GM12878 (cell line): ENCODE data around the gene ARSJ. TPM values are rescaled to one million over a fixed set of nuclear protein-coding genes. Genes with fewer than 3 reads are reported as not detected.

Source experiments
- ATAC-seq: fragments of 200-7000 bp; cut with Tn5 transposase; 3 replicates; pipeline ENCODE4 v1.9.1; 2020; ENCODE audit warnings: mild to moderate bottlenecking, moderate library complexity
- BruUV-seq: library from RNA; stranded (reverse); fragments of 400-500 nt; replicated peaks from 2 replicates; lab custom pipeline; 2021; lab: Mats Ljungman, UMichigan
- CTCF ChIA-PET: fragments of 300-600 bp; sonication (Branson Sonifier 250); formaldehyde crosslinking; extraction: SDS; loops from one replicate; lab custom pipeline; 2021; ENCODE audit warnings: inconsistent platforms; lab: Yijun Ruan, JAX
- POLR2A ChIA-PET: fragments of 350-600 bp; formaldehyde crosslinking; extraction: SDS; loops from one replicate; lab custom pipeline; 2021; ENCODE audit warnings: inconsistent platforms; lab: Charles Lee
- RAD21 ChIA-PET: fragments of 300-600 bp; sonication (Branson Sonifier 250); formaldehyde crosslinking; loops from one replicate; lab custom pipeline; 2023; ENCODE audit warnings: antibody characterized with exemption; ENCODE audit not compliant: unreplicated experiment; lab: Charles Lee
- SMC1A ChIA-PET: fragments of 300-600 bp; sonication (Branson Sonifier 250); formaldehyde crosslinking; loops from one replicate; lab custom pipeline; 2023; ENCODE audit not compliant: unreplicated experiment, uncharacterized antibody; lab: Charles Lee
- DNase-seq: peaks from one replicate; pipeline ENCODE4 v3.0.0-alpha.2; 2011; ENCODE audit warnings: low read depth, low spot score
- FAIRE-seq: peaks from 3 replicates; lab custom pipeline; 2011; peaks lifted over from hg19 to GRCh38; lab: Jason Lieb, UNC
- H2AFZ ChIP-seq: 2 replicates; pipeline ENCODE4 v1.6.0; 2011; ENCODE audit warnings: low read depth, low read length, control low read depth; ENCODE audit not compliant: control insufficient read depth
- H3K27ac ChIP-seq: 2 replicates; pipeline ENCODE4 v1.5.1; 2011; ENCODE audit warnings: control low read depth; ENCODE audit not compliant: control insufficient read depth, insufficient read depth
- H3K27me3 ChIP-seq, 2 experiments: replicated peaks in 1 of 2; 2 replicates each; pipeline versions ENCODE4 v1.6.0 to v1.6.1; 2011; ENCODE audit warnings: low read length in 1 of 2; ENCODE audit not compliant: control insufficient read depth in 2 of 2, insufficient read depth in 2 of 2
- H3K36me3 ChIP-seq, 2 experiments: 2 replicates each; pipeline ENCODE4 v1.5.1; 2011; ENCODE audit warnings: low read length in 1 of 2; ENCODE audit not compliant: control insufficient read depth in 2 of 2, insufficient read depth in 2 of 2
- H3K4me1 ChIP-seq: 2 replicates; pipeline ENCODE4 v1.6.1; 2011; ENCODE audit warnings: mild to moderate bottlenecking, low read length, moderate library complexity, mixed read lengths; ENCODE audit not compliant: control insufficient read depth, insufficient read depth
- H3K4me2 ChIP-seq: 2 replicates; pipeline ENCODE4 v1.6.0; 2011; ENCODE audit warnings: control low read depth; ENCODE audit not compliant: control insufficient read depth, insufficient read depth
- H3K4me3 ChIP-seq: fragments of 200-600 bp; sonication (generic); 2 replicates; pipeline ENCODE4 v1.5.1; 2016
- H3K79me2 ChIP-seq: 2 replicates; pipeline ENCODE4 v1.6.0; 2011; ENCODE audit warnings: low read length; ENCODE audit not compliant: control insufficient read depth, insufficient read depth
- H3K9ac ChIP-seq: 2 replicates; pipeline ENCODE4 v1.8.0; 2011; ENCODE audit warnings: low read length, control low read depth, mixed read lengths; ENCODE audit not compliant: control insufficient read depth, insufficient read depth
- H3K9me3 ChIP-seq: replicated peaks from 3 replicates; pipeline ENCODE4 v1.5.1; 2011; ENCODE audit warnings: mild to moderate bottlenecking, low read length; ENCODE audit not compliant: control insufficient read depth, insufficient read depth
- H4K20me1 ChIP-seq: 2 replicates; pipeline ENCODE4 v1.6.0; 2011; ENCODE audit not compliant: control insufficient read depth, insufficient read depth
- ATF3 ChIP-seq: IDR thresholded peaks from 2 replicates; pipeline ENCODE4 v1.6.1; 2011; ENCODE audit warnings: low read depth, mild to moderate bottlenecking, low read length, moderate library complexity, borderline replicate concordance; ENCODE audit errors: extremely low read depth
- MTA3 ChIP-seq: IDR thresholded peaks from 2 replicates; pipeline ENCODE4 v1.6.1; 2012; ENCODE audit warnings: low read length, inconsistent platforms, borderline replicate concordance
- REST ChIP-seq: IDR thresholded peaks from 2 replicates; pipeline ENCODE4 v1.6.1; 2012; ENCODE audit warnings: mild to moderate bottlenecking, low read depth, low read length
- SIN3A ChIP-seq: IDR thresholded peaks from 2 replicates; pipeline ENCODE4 v1.6.1; 2012; ENCODE audit warnings: low read depth, low read length, improper control_type of control experiment
- ZNF622 ChIP-seq: fragments of 450-650 bp; IDR thresholded peaks from 2 replicates; pipeline ENCODE4 v1.6.1; 2017; ENCODE audit warnings: mild to moderate bottlenecking, inconsistent platforms
- WGBS: methylation state at CpG from one replicate; pipeline ENCODE4 v1.1.6; 2016; ENCODE audit warnings: low lambda C conversion rate; ENCODE audit not compliant: insufficient replicate concordance, insufficient coverage; ENCODE audit errors: missing lambda C conversion rate; 5-methylcytosine and 5-hydroxymethylcytosine counted together
- in situ Hi-C: fragments of 300-500 bp; cut with MboI; formaldehyde crosslinking; loops from 9 replicates; pipeline ENCODE4 v1.14.3; 2018; ENCODE audit warnings: mixed read lengths
- intact Hi-C: fragments of 100-400 bp; cut with micrococcal nuclease; formaldehyde crosslinking; loops from one replicate; pipeline ENCODE4 v1.14.2; 2022; ENCODE audit not compliant: unreplicated experiment
- polyA plus RNA-seq, 11 experiments: library from polyadenylated mRNA; depleted of rRNA in 4 of 11; unstranded in 6 of 11; stranded (reverse) in 5 of 11; fragments of >200 nt; fragmentation: Nextera tagmentation in 4 of 11; fragmentation: Illumina TruSeq in 1 of 11; extraction: Ambion mirVana in 4 of 11; extraction: Trizol in 1 of 11; gene quantifications; 1 replicate in 1 of 11; 2 replicates in 10 of 11; pipeline versions ENCODE4 v1.2.1 to v1.2.3, GENCODE V29; 2011 to 2016; ENCODE audit warnings: inconsistent platforms in 2 of 11, missing spikeins in 2 of 11, low read depth in 1 of 11
- total RNA-seq, 4 experiments: library from RNA; depleted of rRNA in 3 of 4; stranded (reverse); fragments of >200 nt in 3 of 4; fragmentation: Illumina TruSeq in 1 of 4; extraction: Trizol in 1 of 4; gene quantifications; 2 replicates each; pipeline versions ENCODE4 v1.2.1 to v1.2.3, GENCODE V29; 2013 to 2021

ARSJ gene
- total and polyA plus RNA-seq, 10 of the 15 experiments (the other 5 are each of a cell fraction or from before 2014, with no cell fraction given), result under 0.01 to 0.19 (median 0.04) TPM; not detected in 5

- ChIA-PET CTCF (interaction anchor here (0.7 to 1.1 kb wide), 5 partner anchors 12 to 357 kb away, joined by 3 to 4 read pairs (median 3); no protein-coding TSS in a partner anchor), SMC1A (interaction anchor here (0.5 to 1.9 kb wide), 7 partner anchors 10 to 533 kb away, joined by 3 to 5 read pairs (median 3); no protein-coding TSS in a partner anchor), RAD21 (interaction anchor here (0.8 to 1.2 kb wide), 2 partner anchors 12 to 510 kb away, joined by 3 to 5 read pairs; no protein-coding TSS in a partner anchor)
- 0% methylated on average over 1 of the region's 1 CpG for WGBS
- Histone ChIP-seq H4K20me1 (no peaks in the 10 kb centered on the region), H2AFZ (no peak overlapping the region), H3K4me2 (no peak overlapping the region), H3K9me3 (peaks cover 3% of the 10 kb centered on the region), H3K9ac (no peak overlapping the region), H3K27me3 (no peaks in the 10 kb centered on the region), H3K4me3 (no peak overlapping the region), H3K36me3 (no peaks in the 10 kb centered on the region)
- no peak for DNase-seq
- intact Hi-C loops, result loop anchor here (5.0 to 10.0 kb wide), 4 partner anchors 83 to 510 kb away; no protein-coding TSS in a partner anchor
- ATAC-seq, result no peak
- in situ Hi-C loops, result no loop called here
- no peak for TF ChIP-seq MTA3
- no peak for TF ChIP-seq SIN3A
- TF ChIP-seq ATF3, result no peak
- no peak for TF ChIP-seq REST
- no peak for TF ChIP-seq ZNF622
- TF ChIP-seq, all 136 proteins: peak for 0
- no TSS peak for BruUV-seq
- FAIRE-seq, result no peak
- Histone ChIP-seq H3K27ac (no peak overlapping the region), H3K79me2 (no peaks in the 10 kb centered on the region), H3K4me1 (peaks cover under 1% of the 10 kb centered on the region)
- POLR2A ChIA-PET, result interaction anchor here (0.7 kb wide), 1 partner anchor 117 kb away, joined by 5 read pairs; no protein-coding TSS in a partner anchor
Observed at GRCh38 chr4:113904877-113905276, 74.6 kb downstream of the ARSJ start.
